RWPE1 (cell line): ENCODE measurements around the gene CAPN9.

Experiments
- CTCF ChIA-PET: fragments of 350-600 bp; sonication (Branson Sonifier 250); formaldehyde crosslinking; extraction: SDS; loops from one replicate; lab custom pipeline; 2021; lab: Yijun Ruan, JAX
- POLR2A ChIA-PET: fragments of 400-600 bp; formaldehyde crosslinking; extraction: SDS; loops from one replicate; lab custom pipeline; 2020; ENCODE audit warnings: antibody characterized with exemption; ENCODE audit not compliant: low non-redundant PET; lab: Yijun Ruan, JAX
- DNase-seq: peaks from one replicate; pipeline ENCODE4 v3.0.0; 2012; ENCODE audit warnings: low spot score
- H3K27ac ChIP-seq: fragments of 450-650 bp; 2 replicates; pipeline ENCODE4 v1.5.1; 2017
- TF ChIP-seq, protein P1 (sequence below): fragments of 450-650 bp; conservative IDR thresholded peaks from 2 replicates; pipeline ENCODE4 v1.5.1; 2017; ENCODE audit warnings: low read depth, mild to moderate bottlenecking

Gene CAPN9

DNA sequence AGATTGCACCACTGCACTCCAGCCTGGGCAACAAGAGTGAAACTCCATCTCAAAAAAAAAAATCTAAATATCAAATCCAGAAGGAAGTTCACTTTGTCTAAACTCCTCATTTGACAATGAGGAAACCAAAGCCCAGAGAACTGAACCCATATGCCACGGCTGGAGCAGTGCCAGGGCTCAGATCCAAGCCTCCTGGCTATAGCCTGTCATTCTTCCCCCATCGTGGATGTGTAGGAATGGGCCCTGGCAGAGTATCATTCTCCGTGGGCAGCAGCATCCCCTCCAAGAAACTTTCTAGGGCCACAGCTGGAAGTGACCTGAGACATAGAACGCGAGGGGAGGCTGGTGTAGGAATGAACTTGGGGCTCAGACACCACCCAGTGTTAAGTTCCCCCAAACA is 47.2 kb downstream of the CAPN9 start:
- DNase-seq = no peak
- POLR2A ChIA-PET = no interaction called here
- H3K27ac ChIP-seq = no peak overlapping the region
- TF ChIP-seq, protein P1, sequence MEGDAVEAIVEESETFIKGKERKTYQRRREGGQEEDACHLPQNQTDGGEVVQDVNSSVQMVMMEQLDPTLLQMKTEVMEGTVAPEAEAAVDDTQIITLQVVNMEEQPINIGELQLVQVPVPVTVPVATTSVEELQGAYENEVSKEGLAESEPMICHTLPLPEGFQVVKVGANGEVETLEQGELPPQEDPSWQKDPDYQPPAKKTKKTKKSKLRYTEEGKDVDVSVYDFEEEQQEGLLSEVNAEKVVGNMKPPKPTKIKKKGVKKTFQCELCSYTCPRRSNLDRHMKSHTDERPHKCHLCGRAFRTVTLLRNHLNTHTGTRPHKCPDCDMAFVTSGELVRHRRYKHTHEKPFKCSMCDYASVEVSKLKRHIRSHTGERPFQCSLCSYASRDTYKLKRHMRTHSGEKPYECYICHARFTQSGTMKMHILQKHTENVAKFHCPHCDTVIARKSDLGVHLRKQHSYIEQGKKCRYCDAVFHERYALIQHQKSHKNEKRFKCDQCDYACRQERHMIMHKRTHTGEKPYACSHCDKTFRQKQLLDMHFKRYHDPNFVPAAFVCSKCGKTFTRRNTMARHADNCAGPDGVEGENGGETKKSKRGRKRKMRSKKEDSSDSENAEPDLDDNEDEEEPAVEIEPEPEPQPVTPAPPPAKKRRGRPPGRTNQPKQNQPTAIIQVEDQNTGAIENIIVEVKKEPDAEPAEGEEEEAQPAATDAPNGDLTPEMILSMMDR = no peak
- CTCF ChIA-PET = no interaction called here

DNA sequence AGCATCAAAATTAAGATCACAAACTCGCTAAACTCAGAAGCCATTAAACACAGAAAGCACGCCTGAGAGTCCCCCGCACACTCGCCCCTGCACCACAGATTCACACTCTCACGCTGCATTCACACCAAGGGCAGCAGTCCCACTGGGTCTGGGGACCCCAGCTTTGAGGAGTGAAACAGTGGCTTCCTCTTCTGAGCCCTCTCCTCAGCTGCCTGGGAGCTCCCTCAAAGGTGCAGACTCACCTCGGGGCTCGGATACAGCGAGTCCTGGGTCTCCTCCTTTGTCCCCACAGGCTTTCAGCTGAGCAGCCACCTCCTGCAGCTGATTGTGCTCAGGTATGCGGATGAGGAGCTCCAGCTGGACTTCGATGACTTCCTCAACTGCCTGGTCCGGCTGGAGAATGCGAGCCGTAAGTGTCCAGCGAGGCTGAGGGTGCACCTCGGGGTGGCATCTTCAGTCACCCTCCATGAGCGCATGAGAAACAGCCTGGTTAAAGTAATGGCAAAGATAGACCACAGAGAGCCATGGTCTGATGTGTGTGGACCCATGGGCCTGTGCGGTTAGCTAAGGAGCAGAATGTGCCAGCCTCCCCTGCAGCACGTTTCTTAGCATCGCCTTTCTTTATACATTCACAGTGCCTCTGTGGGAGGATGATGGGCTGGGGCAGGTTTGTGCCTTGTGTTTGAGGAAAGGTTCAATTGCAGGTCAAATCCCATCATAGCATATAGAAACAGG is 47.9 kb downstream of the CAPN9 start:
- CTCF ChIA-PET = no interaction called here
- TF ChIP-seq, protein P1 = no peak
- POLR2A ChIA-PET = no interaction called here
- DNase-seq = no peak
- H3K27ac ChIP-seq = no peak overlapping the region

DNA sequence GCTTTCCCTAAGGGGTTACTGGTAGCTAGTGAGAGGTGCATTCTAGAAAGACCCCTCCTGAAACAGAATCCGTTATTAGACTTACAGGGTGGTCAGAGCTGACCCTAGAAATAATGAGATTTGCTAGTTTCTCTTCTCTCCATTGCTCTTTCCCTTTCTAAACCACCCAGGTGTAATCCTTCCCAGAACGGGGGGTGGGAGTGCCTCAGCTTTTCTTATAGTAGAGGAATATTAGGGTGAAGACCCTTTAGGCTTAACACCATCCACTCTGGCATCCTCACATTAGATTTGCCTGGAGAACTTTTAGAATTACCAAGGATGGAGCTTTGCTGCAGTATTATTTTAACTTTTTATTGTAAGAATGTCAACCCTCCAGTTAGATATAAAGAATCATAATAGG is 49.4 kb downstream of the CAPN9 start:
- POLR2A ChIA-PET = no interaction called here
- no peak for DNase-seq
- CTCF ChIA-PET = no interaction called here
- no peak overlapping the region for H3K27ac ChIP-seq
- TF ChIP-seq, protein P1 = no peak

DNA sequence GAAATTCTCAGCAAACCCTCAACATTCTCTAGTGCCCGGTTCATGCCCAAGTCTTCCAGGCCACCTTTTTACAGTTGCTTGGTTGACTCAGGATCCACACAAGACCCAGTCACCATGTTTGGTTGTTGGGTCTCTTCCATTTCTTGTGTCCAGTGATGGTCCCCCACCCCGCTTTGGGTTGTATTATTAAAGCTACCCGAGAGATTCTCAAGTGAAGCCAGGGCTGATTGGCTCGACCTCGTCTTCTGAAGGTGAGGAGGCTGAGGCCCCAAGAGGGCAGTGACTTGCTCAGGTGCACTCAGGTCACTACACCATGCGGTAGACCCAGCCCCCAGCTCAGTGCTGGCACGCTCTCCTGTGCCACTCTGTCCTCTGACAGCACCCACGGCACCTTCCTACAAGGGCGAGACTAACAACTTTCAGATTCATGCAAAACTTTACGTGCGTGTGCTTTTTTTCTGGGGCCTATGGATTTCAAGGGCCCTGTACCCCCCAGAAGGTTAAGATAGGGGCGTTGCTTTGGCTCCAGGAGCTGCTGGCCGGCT is 50.3 kb downstream of the CAPN9 start:
- no peak overlapping the region for H3K27ac ChIP-seq
- TF ChIP-seq, protein P1 = no peak
- ChIA-PET POLR2A (no interaction called here), CTCF (interaction anchor here (0.5 to 1.7 kb wide), 8 partner anchors 15 to 422 kb away, joined by 3 to 8 read pairs (median 3); no protein-coding TSS in a partner anchor)
- no peak for DNase-seq

DNA sequence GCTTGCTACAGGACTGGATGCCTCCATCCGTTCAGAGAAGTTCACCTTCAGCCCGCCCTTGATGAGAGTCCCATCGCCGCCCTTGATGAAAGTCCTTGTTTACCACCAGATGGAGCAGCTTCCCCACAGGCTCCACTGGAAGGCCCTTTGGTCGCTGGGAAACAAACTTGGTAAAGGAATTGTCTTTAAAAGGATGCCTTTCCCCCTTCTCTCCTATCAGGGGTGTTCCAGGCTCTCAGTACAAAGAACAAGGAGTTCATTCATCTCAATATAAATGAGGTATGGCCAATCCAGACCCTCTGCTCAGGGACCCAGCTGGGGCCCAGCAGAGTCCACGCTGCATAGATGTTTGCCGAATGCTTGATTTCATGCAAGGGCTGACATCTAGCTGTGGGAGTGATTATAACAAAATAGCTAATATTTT is 50.8 kb downstream of the CAPN9 start:
- ChIA-PET CTCF (interaction anchor here (0.7 to 1.7 kb wide), 7 partner anchors 54 to 414 kb away, joined by 3 to 8 read pairs (median 3); no protein-coding TSS in a partner anchor), POLR2A (no interaction called here)
- H3K27ac ChIP-seq = no peak overlapping the region
- peak; percentile 49 for DNase-seq
- TF ChIP-seq, protein P1 = peak; percentile 53

DNA sequence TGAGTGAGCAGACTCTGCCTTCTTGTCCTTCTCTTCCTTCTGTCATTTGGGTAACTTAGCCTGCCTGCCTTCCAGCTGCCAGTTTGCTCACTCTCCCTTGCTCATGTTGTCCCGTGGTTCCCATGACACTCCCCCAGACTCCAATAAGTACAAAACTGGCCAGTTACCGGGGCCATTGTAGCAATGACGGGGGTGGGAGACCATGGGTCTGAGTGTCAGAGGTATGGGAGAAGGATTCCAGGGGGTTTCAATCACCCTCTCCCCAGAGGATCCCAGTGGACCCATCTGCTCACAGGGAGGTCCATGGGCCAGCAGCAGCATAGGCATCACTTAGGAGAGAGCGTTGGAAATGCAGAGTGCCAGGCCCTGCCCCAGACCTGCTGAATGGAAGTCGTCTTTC is 51.3 kb downstream of the CAPN9 start:
- DNase-seq = no peak
- TF ChIP-seq, protein P1 = no peak
- H3K27ac ChIP-seq = no peak overlapping the region
- POLR2A ChIA-PET = no interaction called here
- CTCF ChIA-PET = interaction anchor here (0.7 to 1.7 kb wide), 6 partner anchors 60 to 413 kb away, joined by 3 to 8 read pairs (median 4); no protein-coding TSS in a partner anchor
